ENCODE measurements around the gene ARL13A. TPM values are rescaled to one million over a fixed set of nuclear protein-coding genes. Genes with fewer than 3 reads are reported as not detected.

ARL13A gene
- total RNA-seq, 1 donor from 2014 or later = not detected

- no peak overlapping the region for H3K27ac ChIP-seq (ENCODE audit: low read depth, low read length)
- no peaks in the 10 kb centered on the region for H3K27me3 ChIP-seq (ENCODE audit: control insufficient read depth in 3 of 3, insufficient read depth in 3 of 3, low read length in 3 of 3)
- H3K4me3 ChIP-seq (ENCODE audit: low read length in 3 of 3) = no peak overlapping the region
- H3K36me3 ChIP-seq (ENCODE audit: control insufficient read depth in 3 of 3, insufficient read depth in 3 of 3, low read length in 3 of 3) = peaks cover 2 to 4% (median 4%) of the 10 kb centered on the region in 3 donors
- H3K4me1 ChIP-seq (ENCODE audit: control insufficient read depth in 3 of 3, insufficient read depth in 3 of 3, low read length in 3 of 3) = no peaks in the 10 kb centered on the region
- H3K9ac ChIP-seq (ENCODE audit: low read depth in 1 of 3, low read length in 3 of 3) = no peak overlapping the region
- no peaks in the 10 kb centered on the region for H3K9me3 ChIP-seq (ENCODE audit: control insufficient read depth in 3 of 3, low read length in 3 of 3)
Observed at GRCh38 chrX:101028562-101028961, 59.1 kb downstream of the ARL13A start.

- Histone ChIP-seq H3K4me3 (ENCODE audit: low read length in 3 of 3) (no peak overlapping the region), H3K27ac (ENCODE audit: low read depth, low read length) (no peak overlapping the region), H3K9me3 (ENCODE audit: control insufficient read depth in 3 of 3, low read length in 3 of 3) (no peaks in the 10 kb centered on the region), H3K36me3 (ENCODE audit: control insufficient read depth in 3 of 3, insufficient read depth in 3 of 3, low read length in 3 of 3) (peaks cover 2 to 4% (median 4%) of the 10 kb centered on the region in 3 donors), H3K4me1 (ENCODE audit: control insufficient read depth in 3 of 3, insufficient read depth in 3 of 3, low read length in 3 of 3) (no peaks in the 10 kb centered on the region), H3K27me3 (ENCODE audit: control insufficient read depth in 3 of 3, insufficient read depth in 3 of 3, low read length in 3 of 3) (no peaks in the 10 kb centered on the region), H3K9ac (ENCODE audit: low read depth in 1 of 3, low read length in 3 of 3) (no peak overlapping the region)
Observed at GRCh38 chrX:101029665-101030064, 60.2 kb downstream of the ARL13A start.

GRCh38 chrX:101037231-101037630 lies 67.7 kb downstream of the ARL13A start:
- H3K27me3 ChIP-seq (ENCODE audit: control insufficient read depth in 3 of 3, insufficient read depth in 3 of 3, low read length in 3 of 3) = no peaks in the 10 kb centered on the region
- no peak overlapping the region for H3K9ac ChIP-seq (ENCODE audit: low read depth in 1 of 3, low read length in 3 of 3)
- H3K27ac ChIP-seq (ENCODE audit: low read depth, low read length) = no peak overlapping the region
- H3K36me3 ChIP-seq (ENCODE audit: control insufficient read depth in 3 of 3, insufficient read depth in 3 of 3, low read length in 3 of 3) = peaks cover 7 to 23% (median 19%) of the 10 kb centered on the region in 3 donors
- no peak overlapping the region for H3K4me3 ChIP-seq (ENCODE audit: low read length in 3 of 3)
- H3K4me1 ChIP-seq (ENCODE audit: control insufficient read depth in 3 of 3, insufficient read depth in 3 of 3, low read length in 3 of 3) = no peaks in the 10 kb centered on the region
- H3K9me3 ChIP-seq (ENCODE audit: control insufficient read depth in 3 of 3, low read length in 3 of 3) = no peaks in the 10 kb centered on the region

GRCh38 chrX:101040197-101040596 lies 70.7 kb downstream of the ARL13A start:
- Histone ChIP-seq H3K27ac (ENCODE audit: low read depth, low read length) (no peak overlapping the region), H3K9ac (ENCODE audit: low read depth in 1 of 3, low read length in 3 of 3) (no peak overlapping the region), H3K4me3 (ENCODE audit: low read length in 3 of 3) (no peak overlapping the region), H3K27me3 (ENCODE audit: control insufficient read depth in 3 of 3, insufficient read depth in 3 of 3, low read length in 3 of 3) (no peaks in the 10 kb centered on the region), H3K9me3 (ENCODE audit: control insufficient read depth in 3 of 3, low read length in 3 of 3) (no peaks in the 10 kb centered on the region), H3K4me1 (ENCODE audit: control insufficient read depth in 3 of 3, insufficient read depth in 3 of 3, low read length in 3 of 3) (no peaks in the 10 kb centered on the region), H3K36me3 (ENCODE audit: control insufficient read depth in 3 of 3, insufficient read depth in 3 of 3, low read length in 3 of 3) (peaks cover 5 to 23% (median 16%) of the 10 kb centered on the region in 3 donors)

Other genes starting within 250 kb of the ARL13A start
- gene SYTL4, start 237.6 kb upstream of the ARL13A start, total RNA-seq = 2.6 TPM
- gene CSTF2, start 149.3 kb upstream of the ARL13A start, total RNA-seq = 7.3 TPM
- gene NOX1, start 95.3 kb upstream of the ARL13A start, total RNA-seq = not detected
- under 0.01 TPM for gene XKRX, start 40.8 kb upstream of the ARL13A start, total RNA-seq
- gene TRMT2B, start 82.4 kb downstream of the ARL13A start, total RNA-seq = 13.0 TPM
- 1.6 TPM for gene TMEM35A, start 109.2 kb downstream of the ARL13A start, total RNA-seq
- gene CENPI, start 128.5 kb downstream of the ARL13A start, total RNA-seq = 8.4 TPM